Upper lobe of right lung (tissue), 1 donor: Measurements from ENCODE around the gene MYO5B. TPM values are rescaled to one million over a fixed set of nuclear protein-coding genes. Genes with fewer than 3 reads are reported as not detected.

Experiments
- ATAC-seq: fragments of 200-7000 bp; cut with Tn5 transposase; one replicate; pipeline ENCODE4 v1.9.1; 2020; ENCODE audit warnings: mild to moderate bottlenecking, moderate library complexity
- DNase-seq: peaks from one replicate; pipeline ENCODE4 v3.0.0-alpha.2; 2020
- H3K27ac ChIP-seq: fragments of 200-600 bp; one replicate; pipeline ENCODE4 v1.8.0; 2022
- H3K27me3 ChIP-seq: fragments of 200-600 bp; one replicate; pipeline ENCODE4 v1.8.0; 2022; ENCODE audit warnings: mild to moderate bottlenecking
- H3K36me3 ChIP-seq: fragments of 200-600 bp; one replicate; pipeline ENCODE4 v1.8.0; 2022
- H3K4me1 ChIP-seq: fragments of 200-600 bp; one replicate; pipeline ENCODE4 v1.8.0; 2022
- H3K4me3 ChIP-seq: fragments of 200-600 bp; one replicate; pipeline ENCODE4 v1.8.0; 2022; ENCODE audit warnings: mild to moderate bottlenecking
- H3K9me3 ChIP-seq: fragments of 200-600 bp; one replicate; pipeline ENCODE4 v1.8.0; 2022
- intact Hi-C: fragments of 100-400 bp; cut with DNase I; formaldehyde crosslinking; loops from one replicate; pipeline ENCODE4 v1.11.0; 2022
- total RNA-seq: library from RNA; stranded (reverse); fragmentation: NEBNext Ultra II Directional; extraction: Animal tissue kit (Norgen Biotek cat#: 25700); gene quantifications from one replicate; pipeline ENCODE4 v1.2.1, GENCODE V29; 2021
- TF ChIP-seq, protein P1 (sequence below): fragments of 200-600 bp; IDR thresholded peaks from one replicate; pipeline ENCODE4 v1.8.0; 2022; ENCODE audit warnings: antibody characterized with exemption
- donor health status: DM: no; HTN: yes; CAD: no; lungs with severe emphysema.

MYO5B gene
- total RNA-seq, 1 donor from 2014 or later = 31.6 TPM

GRCh38 chr18:49994410-49994809, 200.5 kb downstream of the MYO5B start:
- H3K4me3 ChIP-seq = no peak overlapping the region
- no peaks in the 10 kb centered on the region for H3K9me3 ChIP-seq
- DNase-seq (no peak), ATAC-seq (no peak)
- TF ChIP-seq, protein P1, sequence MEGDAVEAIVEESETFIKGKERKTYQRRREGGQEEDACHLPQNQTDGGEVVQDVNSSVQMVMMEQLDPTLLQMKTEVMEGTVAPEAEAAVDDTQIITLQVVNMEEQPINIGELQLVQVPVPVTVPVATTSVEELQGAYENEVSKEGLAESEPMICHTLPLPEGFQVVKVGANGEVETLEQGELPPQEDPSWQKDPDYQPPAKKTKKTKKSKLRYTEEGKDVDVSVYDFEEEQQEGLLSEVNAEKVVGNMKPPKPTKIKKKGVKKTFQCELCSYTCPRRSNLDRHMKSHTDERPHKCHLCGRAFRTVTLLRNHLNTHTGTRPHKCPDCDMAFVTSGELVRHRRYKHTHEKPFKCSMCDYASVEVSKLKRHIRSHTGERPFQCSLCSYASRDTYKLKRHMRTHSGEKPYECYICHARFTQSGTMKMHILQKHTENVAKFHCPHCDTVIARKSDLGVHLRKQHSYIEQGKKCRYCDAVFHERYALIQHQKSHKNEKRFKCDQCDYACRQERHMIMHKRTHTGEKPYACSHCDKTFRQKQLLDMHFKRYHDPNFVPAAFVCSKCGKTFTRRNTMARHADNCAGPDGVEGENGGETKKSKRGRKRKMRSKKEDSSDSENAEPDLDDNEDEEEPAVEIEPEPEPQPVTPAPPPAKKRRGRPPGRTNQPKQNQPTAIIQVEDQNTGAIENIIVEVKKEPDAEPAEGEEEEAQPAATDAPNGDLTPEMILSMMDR = no peak
- H3K36me3 ChIP-seq = no peaks in the 10 kb centered on the region
- H3K27me3 ChIP-seq = no peaks in the 10 kb centered on the region
- H3K4me1 ChIP-seq = no peaks in the 10 kb centered on the region
- H3K27ac ChIP-seq = no peak overlapping the region
- intact Hi-C loops = no loop called here

- Histone ChIP-seq H3K4me3 (no peak overlapping the region), H3K36me3 (no peaks in the 10 kb centered on the region), H3K9me3 (no peaks in the 10 kb centered on the region), H3K27me3 (no peaks in the 10 kb centered on the region), H3K27ac (no peak overlapping the region), H3K4me1 (no peaks in the 10 kb centered on the region)
- no peak for DNase-seq
- intact Hi-C loops = no loop called here
- TF ChIP-seq, protein P1 = no peak
- no peak for ATAC-seq
Observed at GRCh38 chr18:49993299-49993698, 201.6 kb downstream of the MYO5B start.

- DNase-seq = no peak
- TF ChIP-seq, protein P1 = no peak
- Histone ChIP-seq H3K4me1 (no peaks in the 10 kb centered on the region), H3K4me3 (no peak overlapping the region), H3K27me3 (no peaks in the 10 kb centered on the region), H3K36me3 (no peaks in the 10 kb centered on the region), H3K9me3 (no peaks in the 10 kb centered on the region), H3K27ac (no peak overlapping the region)
- intact Hi-C loops = no loop called here
- ATAC-seq = no peak
Observed at GRCh38 chr18:49988733-49989132, 206.2 kb downstream of the MYO5B start.

GRCh38 chr18:49988101-49988500, 206.8 kb downstream of the MYO5B start:
- Histone ChIP-seq H3K27ac (no peak overlapping the region), H3K4me3 (no peak overlapping the region), H3K9me3 (no peaks in the 10 kb centered on the region), H3K4me1 (no peaks in the 10 kb centered on the region), H3K36me3 (no peaks in the 10 kb centered on the region), H3K27me3 (no peaks in the 10 kb centered on the region)
- no peak for DNase-seq
- TF ChIP-seq, protein P1 = no peak
- intact Hi-C loops = no loop called here
- ATAC-seq = no peak

DNA sequence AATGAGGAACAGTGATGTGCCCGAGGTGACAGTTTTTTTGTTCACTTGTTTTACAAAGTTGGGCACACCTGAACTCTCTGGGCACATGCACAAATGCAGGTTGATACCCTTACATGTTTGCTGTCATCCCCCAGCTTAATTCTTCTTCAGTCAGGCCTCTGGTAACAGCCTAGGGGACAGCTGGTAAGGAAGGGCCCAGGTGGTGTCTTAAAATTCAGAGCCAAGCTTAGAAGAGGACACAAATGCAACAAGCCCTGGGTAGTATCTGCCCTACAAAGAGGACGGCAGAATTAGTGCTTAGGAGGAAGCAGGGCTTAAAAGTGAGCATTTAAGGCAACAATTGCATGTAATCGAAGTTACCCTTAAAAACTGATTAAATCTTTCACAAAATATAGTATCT, 209.7 kb downstream of the MYO5B start:
- intact Hi-C loops = no loop called here
- Histone ChIP-seq H3K4me3 (no peak overlapping the region), H3K36me3 (no peaks in the 10 kb centered on the region), H3K4me1 (no peaks in the 10 kb centered on the region), H3K27ac (no peak overlapping the region), H3K9me3 (no peaks in the 10 kb centered on the region), H3K27me3 (no peaks in the 10 kb centered on the region)
- TF ChIP-seq, protein P1 = no peak
- ATAC-seq (no peak), DNase-seq (no peak)

- Histone ChIP-seq H3K36me3 (no peaks in the 10 kb centered on the region), H3K4me3 (no peak overlapping the region), H3K27me3 (no peaks in the 10 kb centered on the region), H3K27ac (no peak overlapping the region), H3K4me1 (no peaks in the 10 kb centered on the region), H3K9me3 (no peaks in the 10 kb centered on the region)
- intact Hi-C loops = no loop called here
- ATAC-seq = no peak
- no peak for DNase-seq
- TF ChIP-seq, protein P1 = no peak
Observed at GRCh38 chr18:49980896-49981295, 214.1 kb downstream of the MYO5B start.
